ENCODE measurements around the gene OSBPL8. TPM values are rescaled to one million over a fixed set of nuclear protein-coding genes. Genes with fewer than 3 reads are reported as not detected.
"Not testable (repeated sequence)": the region's sequence is repeated elsewhere in the genome, so short reads cannot be mapped to it uniquely, and the experiment has no call there.

OSBPL8 gene
- total RNA-seq, 1 donor: 204 TPM

GRCh38 chr12:76519538-76519937, 40.0 kb downstream of the OSBPL8 start:
- Histone ChIP-seq H3K36me3 (ENCODE audit: insufficient read depth, low read length) (no peaks in the 10 kb centered on the region), H3K4me2 (ENCODE audit: insufficient read depth, low read length) (no peak overlapping the region), H3K79me2 (ENCODE audit: insufficient read depth, low read length) (peaks cover 83% of the 10 kb centered on the region), H3K9me3 (ENCODE audit: low read depth, low read length) (no peaks in the 10 kb centered on the region), H3K27me3 (ENCODE audit: insufficient read depth, low read length) (no peaks in the 10 kb centered on the region), H4K20me1 (ENCODE audit: insufficient read depth, low read length) (no peaks in the 10 kb centered on the region), H3K4me1 (ENCODE audit: insufficient read depth, low read length) (no peaks in the 10 kb centered on the region), H2AFZ (ENCODE audit: low read length) (no peak overlapping the region), H3K27ac (ENCODE audit: low read depth, low read length) (no peak overlapping the region), H3K4me3 (ENCODE audit: insufficient read depth, low read length) (no peak overlapping the region)
- no peak for TF ChIP-seq CTCF (IDR thresholded peaks at IDR 0.05; ENCODE audit: extremely low read depth, low read depth, low read length)
- DNase-seq (ENCODE audit: insufficient read length, low spot score, missing footprints): no peak

GRCh38 chr12:76518699-76519098, 40.9 kb downstream of the OSBPL8 start:
- H3K4me1 ChIP-seq (ENCODE audit: insufficient read depth, low read length): no peaks in the 10 kb centered on the region
- no peak overlapping the region for H3K4me3 ChIP-seq (ENCODE audit: insufficient read depth, low read length)
- H3K9me3 ChIP-seq (ENCODE audit: low read depth, low read length): no peaks in the 10 kb centered on the region
- H3K79me2 ChIP-seq (ENCODE audit: insufficient read depth, low read length): peaks cover 80% of the 10 kb centered on the region
- no peak for TF ChIP-seq CTCF (IDR thresholded peaks at IDR 0.05; ENCODE audit: extremely low read depth, low read depth, low read length)
- no peaks in the 10 kb centered on the region for H3K27me3 ChIP-seq (ENCODE audit: insufficient read depth, low read length)
- DNase-seq (ENCODE audit: insufficient read length, low spot score, missing footprints): no peak
- H4K20me1 ChIP-seq (ENCODE audit: insufficient read depth, low read length): no peaks in the 10 kb centered on the region
- H2AFZ ChIP-seq (ENCODE audit: low read length): no peak overlapping the region
- no peak overlapping the region for H3K4me2 ChIP-seq (ENCODE audit: insufficient read depth, low read length)
- no peak overlapping the region for H3K27ac ChIP-seq (ENCODE audit: low read depth, low read length)
- H3K36me3 ChIP-seq (ENCODE audit: insufficient read depth, low read length): no peaks in the 10 kb centered on the region

GRCh38 chr12:76515271-76515670, 44.3 kb downstream of the OSBPL8 start:
- Histone ChIP-seq H3K27me3 (ENCODE audit: insufficient read depth, low read length) (no peaks in the 10 kb centered on the region), H3K27ac (ENCODE audit: low read depth, low read length) (no peak overlapping the region), H3K4me2 (ENCODE audit: insufficient read depth, low read length) (no peak overlapping the region), H3K4me1 (ENCODE audit: insufficient read depth, low read length) (no peaks in the 10 kb centered on the region), H2AFZ (ENCODE audit: low read length) (no peak overlapping the region), H3K4me3 (ENCODE audit: insufficient read depth, low read length) (no peak overlapping the region), H3K9me3 (ENCODE audit: low read depth, low read length) (no peaks in the 10 kb centered on the region), H4K20me1 (ENCODE audit: insufficient read depth, low read length) (no peaks in the 10 kb centered on the region), H3K36me3 (ENCODE audit: insufficient read depth, low read length) (no peaks in the 10 kb centered on the region), H3K79me2 (ENCODE audit: insufficient read depth, low read length) (peaks cover 66% of the 10 kb centered on the region)
- DNase-seq (ENCODE audit: insufficient read length, low spot score, missing footprints): no peak
- TF ChIP-seq CTCF (IDR thresholded peaks at IDR 0.05; ENCODE audit: extremely low read depth, low read depth, low read length): no peak

GRCh38 chr12:76511116-76511716, 48.4 kb downstream of the OSBPL8 start:
- H3K79me2 ChIP-seq (ENCODE audit: insufficient read depth, low read length): peaks cover 44% of the 10 kb centered on the region

More at GRCh38 chr12:76511116-76511716, 48.4 kb downstream of the OSBPL8 start:
- not testable (repeated sequence) for H4K20me1 ChIP-seq (ENCODE audit: insufficient read depth, low read length); H3K36me3 ChIP-seq (ENCODE audit: insufficient read depth, low read length); H3K4me2 ChIP-seq (ENCODE audit: insufficient read depth, low read length); H3K27ac ChIP-seq (ENCODE audit: low read depth, low read length); H3K27me3 ChIP-seq (ENCODE audit: insufficient read depth, low read length); H3K9me3 ChIP-seq (ENCODE audit: low read depth, low read length); H3K4me1 ChIP-seq (ENCODE audit: insufficient read depth, low read length); H2AFZ ChIP-seq (ENCODE audit: low read length); DNase-seq (ENCODE audit: insufficient read length, low spot score, missing footprints); H3K4me3 ChIP-seq (ENCODE audit: insufficient read depth, low read length)
